Stimulated activated CD4-positive, alpha-beta T cell treated with anti-CD3 and anti-CD28 coated beads, TNF-alpha, amount 100 ng/mL, for 24 hours (primary cell): ENCODE data around the gene ATG2B.

Experiments used
- DNase-seq, 3 experiments: peaks; one replicate each; pipeline ENCODE4 v3.0.0-alpha.2; 2020; ENCODE audit warnings: low read depth in 3 of 3

ATG2B gene

DNA sequence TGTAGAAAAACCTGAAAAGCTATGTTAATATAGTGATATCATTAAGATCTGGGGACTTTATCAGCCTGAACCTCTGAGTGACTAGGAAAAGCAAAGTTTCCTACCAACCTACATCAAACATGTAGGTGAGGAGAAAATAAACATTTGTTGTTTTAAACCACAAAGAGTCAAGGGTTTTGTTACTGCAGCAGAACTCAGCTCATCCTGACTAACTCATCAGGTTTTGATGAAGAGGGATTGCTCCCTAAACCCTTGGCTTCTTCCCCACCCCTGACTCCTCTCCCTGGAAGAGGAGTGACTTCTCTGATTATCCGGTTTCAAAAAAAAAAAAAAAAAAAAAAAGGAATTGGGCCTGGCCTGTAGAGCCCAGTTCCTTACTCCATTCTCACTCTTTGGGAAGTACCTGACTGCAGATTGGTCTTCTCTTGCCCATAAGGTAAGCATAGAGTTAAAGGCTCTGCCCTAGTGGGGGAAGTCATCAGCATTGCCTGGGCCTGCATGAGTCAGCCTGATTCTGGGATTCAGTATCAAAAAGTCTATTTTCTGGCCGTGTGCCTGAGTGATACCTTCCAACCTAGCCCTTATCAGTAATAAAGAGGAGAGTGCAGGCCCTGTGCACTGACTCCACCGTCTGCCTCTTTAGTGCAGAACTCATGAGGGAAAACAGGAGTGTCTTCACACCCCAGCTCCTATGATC is 90.2 kb downstream of the ATG2B start:
- DNase-seq: no peak

DNA sequence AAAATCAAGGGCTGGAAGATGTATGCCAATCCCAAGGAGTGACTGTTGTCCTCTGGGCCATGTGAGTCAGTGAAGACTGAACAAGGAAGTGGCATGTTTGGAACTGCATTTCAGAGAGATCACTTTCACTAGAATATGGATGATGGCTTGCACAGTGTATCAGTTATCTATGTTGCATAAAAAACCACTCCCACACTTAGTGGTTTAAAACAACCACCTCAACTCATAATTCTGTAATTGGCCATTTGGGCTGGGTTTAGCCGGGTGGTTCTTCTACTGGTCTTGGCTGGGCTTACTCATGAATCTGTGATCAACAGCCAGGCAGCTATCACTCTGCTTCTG is 91.7 kb downstream of the ATG2B start:
- DNase-seq: no peak

- DNase-seq: no peak
These were observed 92.3 kb downstream of the ATG2B start for GRCh38 chr14:96270565-96271420.

GRCh38 chr14:96269359-96269710 is 93.8 kb downstream of the ATG2B start:
- DNase-seq: no peak

DNA sequence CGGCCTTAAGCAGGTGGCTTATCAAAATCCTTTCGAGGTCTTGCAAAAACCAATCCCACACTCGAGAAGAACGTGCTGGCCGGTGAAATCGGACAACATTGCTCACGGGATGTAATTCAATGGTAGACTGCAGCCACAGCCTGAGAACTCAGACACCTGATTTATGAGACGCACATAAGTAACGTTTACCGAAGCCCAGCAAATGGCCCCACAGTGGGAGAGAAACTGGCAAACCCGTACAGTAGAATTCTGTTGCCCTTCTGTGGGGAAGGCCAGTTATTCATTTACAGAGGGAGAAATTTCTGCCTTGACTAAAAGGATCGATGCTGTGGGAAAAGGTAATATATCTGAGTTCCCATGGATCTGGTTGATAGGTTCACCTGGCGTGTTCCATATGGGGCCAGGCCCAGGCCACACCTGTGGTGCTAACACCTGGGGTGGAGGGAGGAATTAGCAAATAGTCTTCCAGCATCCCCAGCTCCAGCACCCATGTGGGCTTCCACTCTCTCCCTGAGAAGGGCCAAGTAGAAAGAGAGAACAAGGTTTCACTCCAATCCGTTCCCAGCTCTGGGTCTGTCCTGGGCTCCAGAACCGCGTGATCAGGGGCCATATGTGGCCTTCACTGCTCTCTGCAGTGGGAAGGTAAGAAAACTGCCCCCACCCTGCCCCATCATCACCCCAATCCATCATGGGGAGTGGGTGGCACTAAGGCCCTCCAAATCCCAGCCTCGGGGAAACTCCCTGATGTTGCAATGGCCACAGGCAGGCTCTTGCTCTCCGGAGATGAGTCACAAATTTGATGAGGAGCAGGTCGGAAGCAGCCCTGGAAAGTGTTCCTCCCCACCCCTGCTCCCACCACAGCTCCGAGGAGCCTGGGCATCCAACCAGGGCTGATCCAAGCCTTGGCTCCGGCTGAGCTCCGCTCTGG is 94.4 kb downstream of the ATG2B start:
- no peak for DNase-seq

DNA sequence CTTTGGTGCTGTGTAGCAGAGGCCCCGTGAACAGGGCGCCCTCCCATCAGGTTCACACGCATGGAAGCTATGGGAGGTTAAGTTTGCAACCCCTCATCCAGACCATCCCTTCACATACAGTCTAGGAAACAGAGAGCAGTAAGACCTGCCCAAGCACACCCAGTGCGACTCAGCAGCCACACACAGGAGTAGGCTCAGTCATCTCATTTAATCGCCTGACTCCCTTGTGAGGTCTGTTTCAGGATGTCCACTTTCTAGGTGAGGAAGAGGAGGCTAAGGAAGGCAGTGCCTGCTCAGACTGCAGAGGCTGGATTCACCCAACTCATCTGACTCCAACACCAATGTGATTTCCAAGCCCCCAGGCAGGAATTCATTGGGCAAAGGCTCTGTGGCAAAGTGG is 95.2 kb downstream of the ATG2B start:
- no peak for DNase-seq

- DNase-seq: no peak
These were observed 95.8 kb downstream of the ATG2B start for GRCh38 chr14:96267336-96267735.

DNA sequence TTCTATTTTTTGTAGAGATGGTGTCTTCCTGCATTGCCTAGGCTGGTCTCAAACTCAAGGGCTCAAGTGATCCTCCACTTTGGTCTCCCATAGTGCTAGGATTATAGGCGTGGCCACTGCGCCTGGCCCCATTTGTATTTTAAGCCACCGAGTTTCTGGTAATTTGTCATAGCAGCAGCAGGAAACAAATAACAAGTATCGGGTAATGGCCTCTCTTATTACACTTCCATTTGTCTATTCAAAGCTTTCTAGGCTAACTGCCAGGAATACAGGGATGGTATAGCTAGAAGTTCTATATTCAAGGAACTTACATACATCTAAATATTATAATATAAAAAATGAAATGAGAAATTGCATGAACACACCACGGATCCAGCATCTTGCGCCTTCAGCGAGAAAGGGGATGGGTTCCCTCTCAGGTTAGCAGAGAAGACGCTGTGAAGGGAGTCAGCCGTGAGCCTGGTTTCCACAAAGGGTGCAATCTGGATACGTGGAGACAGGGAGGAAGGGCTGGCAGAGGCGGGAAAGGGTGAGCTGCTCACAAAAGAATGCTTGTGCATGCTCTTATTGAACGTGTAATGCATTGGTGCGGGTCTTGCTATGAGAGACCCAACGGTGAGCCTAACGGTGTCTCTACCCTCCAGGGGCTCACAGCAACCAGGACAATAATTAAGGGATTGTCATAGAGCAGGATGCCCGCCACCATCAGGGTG is 97.6 kb downstream of the ATG2B start:
- no peak for DNase-seq

GRCh38 chr14:96264853-96265252 is 98.3 kb downstream of the ATG2B start:
- DNase-seq: no peak

GRCh38 chr14:96264200-96264553 is 99.0 kb downstream of the ATG2B start:
- DNase-seq: no peak

- DNase-seq: no peak
These were observed 99.6 kb downstream of the ATG2B start for GRCh38 chr14:96263347-96264199.

DNA sequence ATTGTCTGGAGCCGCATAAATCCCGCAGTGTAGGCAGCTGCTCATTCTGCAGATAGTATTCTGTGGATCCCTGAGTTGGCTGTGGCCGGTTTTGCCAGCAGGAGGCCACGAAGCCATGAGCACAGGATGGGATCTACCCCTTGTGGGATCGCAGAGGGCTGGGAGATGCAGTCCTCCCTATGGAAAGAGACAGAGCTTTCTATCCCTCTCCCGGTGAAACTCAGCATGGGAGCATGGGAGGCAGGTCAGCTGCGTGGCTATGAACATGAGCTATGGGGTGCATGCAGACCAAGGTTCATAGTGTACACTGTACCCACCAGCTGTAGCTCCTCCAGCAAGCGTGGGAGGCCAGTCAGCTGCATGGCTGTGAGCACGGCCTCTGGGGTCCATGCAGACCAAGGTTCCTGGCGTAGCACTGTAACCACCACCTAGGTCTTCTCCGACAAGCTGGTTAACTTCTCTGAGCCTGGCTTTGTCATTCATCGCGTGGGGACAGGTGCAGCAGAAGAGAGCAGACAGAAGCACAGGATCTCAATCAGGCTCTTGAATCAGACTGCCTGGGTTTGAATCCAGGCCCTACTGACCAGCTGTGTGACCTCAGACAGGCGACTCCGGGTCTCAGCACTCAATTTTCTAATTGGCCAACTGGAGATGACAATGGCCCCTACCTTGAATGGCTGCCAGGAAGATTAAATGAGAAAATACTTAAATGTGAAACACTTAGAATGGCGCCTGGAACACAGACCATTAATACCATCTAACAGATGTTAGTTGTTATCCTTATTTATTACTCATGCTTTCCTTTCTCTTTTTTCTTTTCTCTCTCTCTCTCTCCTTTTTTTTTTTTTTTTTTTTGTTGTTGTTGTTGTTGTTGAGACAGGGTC is 101.1 kb downstream of the ATG2B start:
- DNase-seq: no peak

DNA sequence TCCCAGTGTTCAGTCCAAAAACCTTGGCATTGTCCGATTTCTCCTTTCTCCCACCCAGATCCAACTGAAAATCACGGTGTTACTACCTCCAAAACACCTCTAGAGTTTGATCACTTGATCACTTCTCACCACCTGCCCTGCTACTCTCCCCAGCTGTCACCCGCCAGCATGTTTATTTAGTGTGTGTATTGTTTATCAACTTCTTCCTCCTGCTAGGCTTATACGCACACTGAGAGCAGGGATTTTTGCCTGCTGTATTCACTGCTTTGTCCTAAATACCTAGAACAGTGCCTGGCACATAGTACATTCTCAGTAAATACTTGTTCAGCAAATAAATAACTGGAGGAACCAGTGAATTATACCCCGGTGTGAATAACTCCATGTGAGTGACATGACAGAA is 102.1 kb downstream of the ATG2B start:
- no peak for DNase-seq

GRCh38 chr14:96260341-96260821 is 102.8 kb downstream of the ATG2B start:
- DNase-seq: no peak

DNA sequence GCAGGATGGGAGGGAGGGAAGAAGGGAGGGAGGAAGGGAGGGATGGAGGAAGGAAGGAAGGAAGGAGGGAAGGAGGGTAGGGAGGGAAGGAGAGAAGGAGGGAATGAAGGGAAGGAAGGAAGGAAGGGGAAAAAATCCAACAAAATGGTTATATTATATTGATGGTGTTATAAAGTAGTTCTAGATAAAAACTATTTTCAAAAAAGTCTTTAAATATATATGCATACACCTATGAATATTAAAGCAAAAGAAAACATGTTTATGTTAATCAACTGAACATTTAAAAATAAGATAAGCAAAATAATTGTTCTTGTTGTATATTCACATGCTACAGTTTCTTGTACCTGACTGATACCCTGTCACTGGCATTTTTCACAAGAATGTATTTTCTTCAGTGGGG is 105.2 kb downstream of the ATG2B start:
- no peak for DNase-seq

DNA sequence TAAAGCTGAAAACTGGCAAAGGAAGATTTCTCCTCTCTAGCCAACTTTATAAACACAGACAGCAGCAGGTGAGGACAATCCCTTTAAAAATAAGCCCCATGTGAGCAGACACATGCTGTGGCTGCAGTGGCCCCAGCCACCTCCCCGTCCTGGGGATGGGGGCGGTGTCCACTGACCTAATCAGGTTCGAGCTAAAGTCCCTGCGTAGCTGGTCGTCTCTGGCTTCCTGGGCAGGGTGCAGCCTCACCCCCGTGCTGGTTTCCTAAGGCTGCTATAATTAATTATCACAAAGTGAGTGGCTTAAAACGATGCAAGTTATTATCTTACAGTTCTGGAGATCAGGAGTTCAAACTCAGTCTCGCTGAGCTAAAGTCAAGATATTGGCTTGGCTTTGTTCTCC is 106.1 kb downstream of the ATG2B start:
- no peak for DNase-seq

- no peak for DNase-seq
These were observed 106.7 kb downstream of the ATG2B start for GRCh38 chr14:96256407-96256806.

- DNase-seq: no peak
These were observed 107.4 kb downstream of the ATG2B start, which contains the start of gene BDKRB1 for GRCh38 chr14:96255501-96256366. Gene BDKRB1, plus strand, starts transcription at chr14:96256210. Its CDS starts 7,473 bp downstream, at chr14:96263683.

DNA sequence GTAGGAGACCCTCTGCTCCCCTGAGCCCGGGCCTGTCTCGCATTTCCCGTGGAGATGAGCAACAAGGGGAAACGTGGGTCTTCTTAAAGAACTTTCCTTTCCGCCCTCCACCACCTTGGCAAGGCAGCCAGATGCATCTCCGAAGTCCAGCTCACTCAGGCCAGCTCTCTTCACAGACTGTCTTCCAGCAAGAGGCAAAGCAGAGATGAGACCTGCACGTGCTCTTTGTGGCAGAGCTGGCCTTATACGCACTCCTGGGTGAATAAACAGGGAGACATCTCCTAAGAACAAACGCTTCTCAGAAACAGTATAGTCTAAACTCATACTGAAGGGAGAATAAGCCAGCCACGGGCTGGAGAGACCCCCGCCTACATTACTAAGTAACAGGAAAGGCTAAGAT is 108.5 kb downstream of the ATG2B start:
- no peak for DNase-seq
